HepG2 (cell line): ENCODE results near the gene IRS1. TPM values are rescaled to one million over a fixed set of nuclear protein-coding genes. Genes with fewer than 3 reads are reported as not detected.

ENCODE experiments used
- BCL6 ChIP-seq: IDR thresholded peaks from 2 replicates; pipeline ENCODE4 v1.6.1; 2016; ENCODE audit warnings: missing genetic modification reagents, missing compliant biosample characterization
- BORCS8-MEF2B ChIP-seq: sonication (generic); formaldehyde crosslinking; IDR thresholded peaks from 2 replicates; pipeline ENCODE4 v1.8.0; 2022; ENCODE audit warnings: mild to moderate bottlenecking, missing genetic modification reagents
- CHD2 ChIP-seq: IDR thresholded peaks from 2 replicates; pipeline ENCODE4 v1.6.1; 2011; ENCODE audit warnings: low read depth, low read length, improper control_type of control experiment
- DR1 ChIP-seq: sonication (generic); formaldehyde crosslinking; IDR thresholded peaks from 2 replicates; pipeline ENCODE4 v1.8.0; 2021; ENCODE audit warnings: mild to moderate bottlenecking, missing genetic modification reagents, inconsistent platforms
- ETV5 ChIP-seq: IDR thresholded peaks from 2 replicates; pipeline ENCODE4 v1.6.1; 2018; ENCODE audit warnings: missing biosample characterization, missing genetic modification reagents, inconsistent platforms, borderline replicate concordance
- IRF9 ChIP-seq: sonication (generic); formaldehyde crosslinking; IDR thresholded peaks from 2 replicates; pipeline ENCODE4 v1.8.0; 2022; ENCODE audit warnings: missing genetic modification reagents, mild to moderate bottlenecking, borderline replicate concordance
- KDM3A ChIP-seq: IDR thresholded peaks from 2 replicates; pipeline ENCODE4 v1.6.1; 2018; ENCODE audit warnings: low read depth, missing compliant biosample characterization
- KLF16 ChIP-seq, 2 experiments: sonication (generic) in 1 of 2; formaldehyde crosslinking in 1 of 2; IDR thresholded peaks; 2 replicates each; pipeline versions ENCODE4 v1.6.1 to v1.8.0; 2016 to 2023; ENCODE audit warnings: missing genetic modification reagents in 2 of 2, missing compliant biosample characterization in 1 of 2
- PAX8 ChIP-seq: sonication (generic); formaldehyde crosslinking; IDR thresholded peaks from 2 replicates; pipeline ENCODE4 v1.8.0; 2022; ENCODE audit warnings: mild to moderate bottlenecking, missing genetic modification reagents, borderline replicate concordance
- PHB2 ChIP-seq: fragments of 450-650 bp; IDR thresholded peaks from 2 replicates; pipeline ENCODE4 v1.6.1; 2018; ENCODE audit not compliant: partially characterized antibody
- REST ChIP-seq, 2 experiments: IDR thresholded peaks; 2 replicates each; pipeline ENCODE4 v1.6.1; 2011 to 2012; ENCODE audit warnings: low read length in 2 of 2, borderline replicate concordance in 1 of 2, low read depth in 1 of 2, mild to moderate bottlenecking in 1 of 2, moderate library complexity in 1 of 2
- USF2 ChIP-seq, 2 experiments: sonication (generic) in 1 of 2; formaldehyde crosslinking in 1 of 2; IDR thresholded peaks; 2 replicates each; pipeline versions ENCODE4 v1.5.1 to v1.6.1; 2011 to 2020; ENCODE audit warnings: borderline replicate concordance in 1 of 2, low read depth in 1 of 2, low read length in 1 of 2, mild to moderate bottlenecking in 1 of 2, missing genetic modification reagents in 1 of 2, moderate library complexity in 1 of 2
- ZBTB42 ChIP-seq: sonication (generic); formaldehyde crosslinking; IDR thresholded peaks from 2 replicates; pipeline ENCODE4 v1.5.0; 2020; ENCODE audit warnings: mild to moderate bottlenecking, missing genetic modification reagents
- ZNF18 ChIP-seq: sonication (generic); formaldehyde crosslinking; IDR thresholded peaks from 2 replicates; pipeline ENCODE4 v1.8.0; 2022; ENCODE audit warnings: mild to moderate bottlenecking, missing genetic modification reagents; ENCODE audit not compliant: insufficient replicate concordance
- ZNF772 ChIP-seq: sonication (generic); formaldehyde crosslinking; IDR thresholded peaks from 2 replicates; pipeline ENCODE4 v1.5.0; 2020; ENCODE audit warnings: mild to moderate bottlenecking, missing genetic modification reagents
- ZNF782 ChIP-seq: sonication (generic); formaldehyde crosslinking; IDR thresholded peaks from 2 replicates; pipeline ENCODE4 v1.4.0; 2020; ENCODE audit warnings: missing genetic modification reagents, mild to moderate bottlenecking, borderline replicate concordance
- ZZZ3 ChIP-seq: sonication (generic); formaldehyde crosslinking; IDR thresholded peaks from 2 replicates; pipeline ENCODE4 v1.4.0; 2020; ENCODE audit warnings: missing genetic modification reagents, mild to moderate bottlenecking, borderline replicate concordance
- polyA plus RNA-seq, 8 experiments: library from polyadenylated mRNA; depleted of rRNA in 3 of 8; stranded (reverse) in 7 of 8; unstranded in 1 of 8; fragments of >200 nt; fragmentation: Illumina TruSeq in 4 of 8; extraction: Trizol in 4 of 8; gene quantifications; 2 replicates each; pipeline versions ENCODE4 v1.2.1 to v1.2.3, GENCODE V29; 2011 to 2016; ENCODE audit warnings: low read depth in 4 of 8, missing spikeins in 1 of 8, mixed read lengths in 1 of 8; ENCODE audit not compliant: insufficient read depth in 1 of 8
- total RNA-seq, 5 experiments: library from RNA; depleted of rRNA; stranded (reverse); fragments of >200 nt; fragmentation: Illumina TruSeq; extraction: Trizol; gene quantifications; 2 replicates each; pipeline ENCODE4 v1.2.3, GENCODE V29; 2016; ENCODE audit warnings: low read depth in 1 of 5

IRS1 gene
- total and polyA plus RNA-seq, 2 of the 13 experiments (the other 11 are each of a cell fraction or from before 2014, with no cell fraction given) = 8.7 to 9.0 TPM

GRCh38 chr2:226795281-226796011 lies 4.2 kb downstream of the IRS1 start (continued):
- TF ChIP-seq REST (IDR thresholded peaks at IDR 0.05; ENCODE audit: borderline replicate concordance in 1 of 2, low read depth in 1 of 2, low read length in 2 of 2) (no peak), ZNF782 (CRISPR knock-in tag) (no peak), ETV5 (CRISPR knock-in tag) (no peak), KLF16 (CRISPR knock-in tag; IDR thresholded peaks at IDR 0.05) (no peak), ZNF772 (no peak), KDM3A (no peak), BCL6 (CRISPR knock-in tag) (0 out of 2 replicates have a peak, but pooled peaks have one; percentile 2), ZNF18 (no peak), DR1 (CRISPR knock-in tag) (no peak), ZBTB42 (CRISPR knock-in tag) (no peak), CHD2 (no peak), IRF9 (CRISPR knock-in tag) (0 out of 2 replicates have a peak, but pooled peaks have one; percentile 19), BORCS8-MEF2B (CRISPR knock-in tag) (0 out of 2 replicates have a peak, but pooled peaks have one; percentile 39), USF2 (IDR thresholded peaks at IDR 0.05; ENCODE audit: low read depth, low read length) (no peak), USF2 (CRISPR knock-in tag; IDR thresholded peaks at IDR 0.05; ENCODE audit: borderline replicate concordance) (no peak), PAX8 (no peak), PHB2 (no peak), ZZZ3 (CRISPR knock-in tag) (0 out of 2 replicates have a peak, but pooled peaks have one; percentile 52)
